ENCODE measurements around the gene HEATR9. TPM values are rescaled to one million over a fixed set of nuclear protein-coding genes. Genes with fewer than 3 reads are reported as not detected.

HEATR9 gene
- total RNA-seq, 1 donor from 2014 or later = 0.20 TPM

DNA sequence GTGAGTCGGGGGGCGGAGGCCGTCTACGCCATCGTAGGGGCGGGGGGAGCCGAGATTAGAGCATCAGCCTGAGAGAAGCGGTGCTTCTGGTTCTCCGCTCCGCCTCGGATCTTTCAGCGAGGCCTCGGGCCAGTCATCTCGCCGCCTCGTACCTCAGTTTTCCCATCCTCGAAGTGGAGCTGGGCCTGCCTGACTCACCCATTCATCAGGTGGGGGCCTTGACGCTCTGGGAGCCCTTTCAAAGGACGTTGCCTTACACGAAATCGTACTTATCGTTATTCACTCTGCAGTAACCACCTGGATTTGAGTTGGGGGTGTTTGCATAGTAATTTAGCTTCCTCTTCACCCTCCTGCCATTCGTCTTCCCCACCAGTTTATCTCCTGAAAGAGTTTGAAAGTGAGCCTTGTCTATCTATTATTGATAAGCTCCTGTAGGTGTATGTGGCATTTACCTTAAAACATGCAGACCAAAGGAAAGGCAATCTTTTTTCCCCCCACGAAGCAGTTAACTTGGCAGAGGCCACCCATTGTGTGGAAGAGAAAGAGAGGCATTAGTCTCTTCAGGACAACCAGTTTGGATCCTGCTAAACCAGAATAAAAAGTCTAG is 58.7 kb downstream of the HEATR9 start:
- intact Hi-C loops (cut with micrococcal nuclease) = loop anchor here (1.0 to 10.0 kb wide), 3 partner anchors 46 to 829 kb away; partner anchors contain the start of genes LIG3 and SLFN14

DNA sequence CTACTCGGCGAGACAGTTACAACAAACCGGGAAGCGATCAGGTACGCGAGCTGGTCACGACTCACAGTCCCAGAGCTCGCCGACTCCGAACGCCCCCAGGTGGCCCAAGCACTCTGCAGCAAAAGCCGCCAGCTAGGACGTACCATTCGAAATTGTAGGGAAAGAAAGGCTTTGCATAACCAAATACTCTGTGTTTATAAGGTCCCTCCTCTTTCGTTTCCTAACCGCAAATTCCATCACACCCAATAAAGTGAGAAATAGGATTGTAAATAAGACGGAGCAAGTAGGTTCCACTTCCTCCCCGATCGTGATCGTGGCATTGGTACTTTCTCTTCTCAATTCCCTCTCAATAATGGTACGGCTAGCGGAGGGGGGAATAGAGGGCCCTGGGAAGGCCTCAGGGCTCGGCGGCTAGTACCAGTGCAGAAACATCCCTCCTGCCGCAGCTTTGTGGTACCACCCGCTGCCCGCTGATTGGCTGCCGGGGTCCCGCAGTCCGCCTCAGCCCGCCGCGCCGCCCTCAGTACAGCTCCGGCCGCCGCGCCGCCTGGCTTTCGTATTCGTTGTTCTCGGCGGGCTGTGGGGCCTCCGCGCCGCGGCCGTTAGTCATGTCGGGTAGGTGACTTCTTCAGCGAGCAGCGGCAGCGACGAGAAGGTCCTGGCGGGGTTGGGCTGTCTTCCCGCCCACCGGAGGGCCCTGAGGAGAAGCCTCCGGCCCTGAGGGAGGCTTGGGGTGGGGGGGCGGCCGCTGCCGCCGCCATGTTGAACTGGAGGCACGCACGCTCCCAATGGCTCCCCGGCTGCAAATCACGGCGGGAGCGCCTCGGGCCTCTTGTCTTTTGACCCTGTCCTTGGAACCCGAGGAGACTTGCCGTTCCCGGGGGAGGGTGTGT is 59.5 kb downstream of the HEATR9 start, which contains the start of gene TAF15:
Gene TAF15, plus strand, starts transcription at position 523 of the 893 bp plus-strand sequence. Its CDS starts 86 bp downstream, at position 609.
- intact Hi-C loops (cut with micrococcal nuclease) = loop anchor here (1.0 to 10.0 kb wide), 3 partner anchors 45 to 828 kb away; partner anchors contain the start of genes LIG3 and SLFN14

DNA sequence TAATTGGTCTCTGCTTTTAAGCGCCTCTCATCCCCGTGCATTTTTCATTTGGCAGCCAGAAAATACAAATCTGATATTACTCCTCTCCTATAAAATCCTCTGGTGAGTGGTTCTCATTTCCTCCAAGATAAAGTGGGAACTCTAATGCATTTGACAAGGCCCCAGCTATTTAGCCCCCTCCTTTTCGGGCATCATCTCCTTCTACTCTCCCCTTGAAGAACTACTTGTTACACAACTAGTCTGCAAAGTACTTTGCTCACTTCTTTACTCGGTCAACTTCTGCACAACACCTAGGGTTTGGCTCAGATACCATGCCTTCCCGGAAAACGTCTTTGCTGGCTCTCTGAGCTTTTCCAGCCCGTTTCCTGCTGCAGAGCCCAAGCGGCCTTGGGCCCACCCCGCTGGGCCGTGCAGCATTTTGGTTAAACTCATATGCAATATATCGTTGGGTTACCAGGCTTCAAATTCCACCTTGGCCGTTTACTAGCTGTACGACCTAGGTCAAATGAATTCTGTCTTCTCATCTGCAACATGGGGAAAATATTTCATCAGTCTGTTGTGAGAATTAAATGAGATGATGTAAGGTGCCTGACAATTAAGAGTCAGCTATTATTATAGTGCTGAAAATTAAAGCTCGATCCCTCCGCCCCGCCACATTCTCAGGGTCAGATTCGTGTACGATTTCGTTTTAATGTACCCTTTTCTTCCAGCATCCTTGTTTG is 60.3 kb downstream of the HEATR9 start:
- intact Hi-C loops (cut with micrococcal nuclease) = loop anchor here (2.0 to 10.0 kb wide), 2 partner anchors 244 to 828 kb away; partner anchors contain the start of genes LIG3 and SLFN14

DNA sequence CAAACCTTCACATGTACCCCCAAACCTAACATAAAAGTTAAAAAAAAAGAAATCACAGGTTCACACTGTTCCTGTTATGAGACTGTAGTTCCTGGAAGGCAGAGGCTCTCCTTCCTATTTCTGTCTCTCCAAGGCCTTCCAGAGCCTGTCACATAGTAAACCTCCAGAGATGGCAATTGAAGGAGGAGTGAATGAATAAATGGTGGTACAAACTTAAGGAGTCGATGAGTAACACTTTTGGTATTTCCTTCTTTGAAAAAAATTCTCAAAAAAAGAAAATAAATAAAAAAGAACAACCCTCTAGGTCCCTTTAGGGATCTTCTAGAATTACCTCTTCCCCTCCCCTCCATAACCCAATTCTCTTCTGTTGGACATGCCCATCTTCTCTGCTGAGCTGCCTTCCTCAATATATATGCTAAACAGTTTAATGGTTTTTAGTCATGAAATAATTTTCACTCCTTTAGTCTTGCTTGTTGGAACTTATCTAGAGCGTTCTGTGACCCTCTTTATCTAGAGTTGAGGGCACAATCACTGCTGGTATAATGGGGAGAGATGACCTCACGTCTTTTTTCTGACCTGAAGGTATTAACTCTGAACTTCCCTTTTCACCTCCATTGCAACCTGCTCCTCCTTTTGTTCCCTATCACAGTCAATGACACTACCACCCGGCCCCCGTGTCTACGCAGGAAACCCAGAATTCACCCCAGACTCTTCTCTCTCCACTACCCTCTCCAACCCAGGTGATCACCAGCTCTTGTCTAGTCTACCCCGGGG is 61.1 kb downstream of the HEATR9 start:
- intact Hi-C loops (cut with micrococcal nuclease) = loop anchor here (2.0 to 10.0 kb wide), 2 partner anchors 243 to 827 kb away; partner anchors contain the start of genes LIG3 and SLFN14

Other genes starting within 250 kb of the HEATR9 start
- gene RASL10B, start 137.3 kb downstream of the HEATR9 start, total RNA-seq = 0.16 and 0.27 TPM in 2 replicates
- gene GAS2L2, start 115.7 kb downstream of the HEATR9 start, total RNA-seq = not detected in 2 replicates
- not detected in 2 replicates for gene C17orf50, start 108.0 kb downstream of the HEATR9 start, total RNA-seq
- gene MMP28, start 73.2 kb downstream of the HEATR9 start, total RNA-seq = not detected in 2 replicates
- gene TAF15, start 59.4 kb downstream of the HEATR9 start, total RNA-seq = 284 and 294 TPM in 2 replicates
- gene CCL5, start 11.5 kb upstream of the HEATR9 start, total RNA-seq = 46.4 and 48.3 TPM in 2 replicates
- 7.2 and 7.5 TPM in 2 replicates for gene RDM1, start 61.9 kb upstream of the HEATR9 start, total RNA-seq
- gene LYZL6, start 74.8 kb upstream of the HEATR9 start, total RNA-seq = not detected in 2 replicates
- not detected in 2 replicates for gene CCL16, start 112.6 kb upstream of the HEATR9 start, total RNA-seq
- not detected in 2 replicates for gene CCL14, start 117.8 kb upstream of the HEATR9 start, total RNA-seq
- gene CCL15, start 132.7 kb upstream of the HEATR9 start, total RNA-seq = not detected in 2 replicates
- not detected in 2 replicates for gene CCL23, start 149.1 kb upstream of the HEATR9 start, total RNA-seq
- gene CCL18, start 195.4 kb upstream of the HEATR9 start, total RNA-seq = not detected in 2 replicates
- 9.2 and 10.1 TPM in 2 replicates for gene CCL3, start 221.3 kb upstream of the HEATR9 start, total RNA-seq
- 7.5 and 8.0 TPM in 2 replicates for gene CCL4, start 234.9 kb upstream of the HEATR9 start, total RNA-seq

Data from T-helper 2 cell treated with Interferon-gamma antibody and Interleukin-4, amounts not matched to agents 100 ng/mL and 5 ng/mL, for 36 hours (primary cell).